GM21737 (cell line): ENCODE data around the gene SDCBP2.

ENCODE experiments used
- ATAC-seq: cut with Tn5 transposase; IDR thresholded peaks from one replicate; pipeline ENCODE4 v1.9.1; 2021; ENCODE audit warnings: mild to moderate bottlenecking, moderate library complexity; ENCODE audit not compliant: unreplicated experiment

Gene SDCBP2

GRCh38 chr20:1298888-1299511 lies 29.9 kb downstream of the SDCBP2 start:
- no peak for ATAC-seq

GRCh38 chr20:1298166-1298565 lies 30.8 kb downstream of the SDCBP2 start:
- ATAC-seq, result no peak

GRCh38 chr20:1297486-1297885 lies 31.5 kb downstream of the SDCBP2 start:
- no peak for ATAC-seq

GRCh38 chr20:1296922-1297321 lies 32.0 kb downstream of the SDCBP2 start:
- no peak for ATAC-seq

GRCh38 chr20:1296117-1296610 lies 32.8 kb downstream of the SDCBP2 start:
- ATAC-seq, result no peak

GRCh38 chr20:1295276-1295930 lies 33.5 kb downstream of the SDCBP2 start:
- no peak for ATAC-seq

- no peak for ATAC-seq
Measured at GRCh38 chr20:1294497-1294896, 34.4 kb downstream of the SDCBP2 start.

- ATAC-seq, result no peak
Measured at GRCh38 chr20:1293641-1294379, 35.1 kb downstream of the SDCBP2 start.

GRCh38 chr20:1292620-1293019 lies 36.3 kb downstream of the SDCBP2 start:
- ATAC-seq, result no peak

GRCh38 chr20:1291191-1291741 lies 37.7 kb downstream of the SDCBP2 start:
- no peak for ATAC-seq

GRCh38 chr20:1287787-1288569 lies 41.0 kb downstream of the SDCBP2 start:
- ATAC-seq, result no peak

- ATAC-seq, result no peak
Measured at GRCh38 chr20:1287306-1287705, 41.6 kb downstream of the SDCBP2 start.

GRCh38 chr20:1286267-1287024 lies 42.5 kb downstream of the SDCBP2 start:
- ATAC-seq, result no peak

- no peak for ATAC-seq
Measured at GRCh38 chr20:1283522-1284510, 45.1 kb downstream of the SDCBP2 start.

GRCh38 chr20:1282966-1283365 lies 46.0 kb downstream of the SDCBP2 start:
- ATAC-seq, result no peak

- ATAC-seq, result no peak
Measured at GRCh38 chr20:1281279-1282057, 47.5 kb downstream of the SDCBP2 start.

GRCh38 chr20:1280195-1281102 lies 48.5 kb downstream of the SDCBP2 start:
- ATAC-seq, result no peak
